ENCODE data around the gene DLX2. TPM values are rescaled to one million over a fixed set of nuclear protein-coding genes. Genes with fewer than 3 reads are reported as not detected.

DLX2 gene
- total RNA-seq, 1 donor from 2014 or later = 21.1 TPM

DNA sequence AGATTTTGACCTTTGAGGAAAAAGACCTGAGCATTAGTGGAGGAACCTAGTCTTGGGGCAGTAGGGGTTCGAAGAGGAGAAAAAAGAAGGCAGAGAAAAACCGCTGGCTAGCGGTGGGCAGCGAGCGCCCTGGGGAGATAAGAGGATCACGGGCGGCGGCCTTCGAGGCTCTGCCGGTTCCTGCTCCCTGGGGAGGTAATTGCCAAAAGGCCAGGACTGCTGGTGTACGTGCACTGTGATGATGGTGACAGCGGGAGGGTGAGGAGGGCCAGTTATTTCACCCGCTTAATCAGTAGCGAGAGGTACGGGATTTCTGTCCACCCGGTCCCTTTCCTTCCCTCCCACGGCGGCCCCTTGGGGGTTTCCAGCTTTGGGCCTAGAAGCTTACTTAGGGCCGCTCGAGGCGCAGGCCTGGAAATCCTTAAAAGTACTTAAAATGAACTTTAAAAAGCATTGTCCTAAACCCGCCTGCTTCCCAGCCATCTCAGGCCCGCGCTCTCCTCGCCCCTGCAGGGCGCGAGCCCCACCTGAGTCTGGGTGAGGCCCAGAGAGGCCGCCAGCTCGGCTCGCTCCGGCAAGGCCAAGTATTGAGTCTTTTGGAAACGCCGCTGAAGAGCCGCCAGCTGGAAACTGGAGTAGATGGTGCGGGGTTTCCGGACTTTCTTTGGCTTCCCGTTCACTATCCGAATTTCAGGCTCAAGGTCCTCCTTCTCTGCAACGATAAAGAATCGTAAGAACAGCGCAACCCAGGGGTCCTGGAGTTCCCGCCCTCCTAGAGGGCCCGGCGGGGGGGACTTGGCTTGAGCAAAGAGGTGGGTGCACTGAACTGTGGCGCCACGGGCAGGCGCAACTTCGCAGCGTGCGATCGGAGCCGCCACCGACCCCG lies 1.5 kb downstream of the DLX2 start:
- Mint-ChIP-seq H3K36me3 (ENCODE audit: low read depth) (peaks cover 4% of the 10 kb centered on the region), H3K27ac (ENCODE audit: unreplicated experiment) (peak overlapping the region; percentile 64), H3K4me1 (peaks cover 48% of the 10 kb centered on the region), H3K27me3 (ENCODE audit: low read depth) (peaks cover 96% of the 10 kb centered on the region), H3K4me3 (peak overlapping the region; percentile 90), H3K9me3 (no peaks in the 10 kb centered on the region)
- peak; percentile 10 for DNase-seq (ENCODE audit: low read depth, low spot score)
- TF ChIP-seq, protein P1, sequence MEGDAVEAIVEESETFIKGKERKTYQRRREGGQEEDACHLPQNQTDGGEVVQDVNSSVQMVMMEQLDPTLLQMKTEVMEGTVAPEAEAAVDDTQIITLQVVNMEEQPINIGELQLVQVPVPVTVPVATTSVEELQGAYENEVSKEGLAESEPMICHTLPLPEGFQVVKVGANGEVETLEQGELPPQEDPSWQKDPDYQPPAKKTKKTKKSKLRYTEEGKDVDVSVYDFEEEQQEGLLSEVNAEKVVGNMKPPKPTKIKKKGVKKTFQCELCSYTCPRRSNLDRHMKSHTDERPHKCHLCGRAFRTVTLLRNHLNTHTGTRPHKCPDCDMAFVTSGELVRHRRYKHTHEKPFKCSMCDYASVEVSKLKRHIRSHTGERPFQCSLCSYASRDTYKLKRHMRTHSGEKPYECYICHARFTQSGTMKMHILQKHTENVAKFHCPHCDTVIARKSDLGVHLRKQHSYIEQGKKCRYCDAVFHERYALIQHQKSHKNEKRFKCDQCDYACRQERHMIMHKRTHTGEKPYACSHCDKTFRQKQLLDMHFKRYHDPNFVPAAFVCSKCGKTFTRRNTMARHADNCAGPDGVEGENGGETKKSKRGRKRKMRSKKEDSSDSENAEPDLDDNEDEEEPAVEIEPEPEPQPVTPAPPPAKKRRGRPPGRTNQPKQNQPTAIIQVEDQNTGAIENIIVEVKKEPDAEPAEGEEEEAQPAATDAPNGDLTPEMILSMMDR (conservative IDR thresholded peaks at IDR 0.05) = no peak

GRCh38 chr2:172100080-172100934 lies 2.4 kb downstream of the DLX2 start:
- no peaks in the 10 kb centered on the region for H3K9me3 Mint-ChIP-seq
- H3K4me3 Mint-ChIP-seq = peak overlapping the region; percentile 90
- peaks cover 96% of the 10 kb centered on the region for H3K27me3 Mint-ChIP-seq (ENCODE audit: low read depth)
- H3K27ac Mint-ChIP-seq (ENCODE audit: unreplicated experiment) = no peak overlapping the region
- TF ChIP-seq, protein P1 (conservative IDR thresholded peaks at IDR 0.05) = no peak
- H3K4me1 Mint-ChIP-seq = peaks cover 48% of the 10 kb centered on the region
- DNase-seq (ENCODE audit: low read depth, low spot score) = peak; percentile 43
- peaks cover 4% of the 10 kb centered on the region for H3K36me3 Mint-ChIP-seq (ENCODE audit: low read depth)

- Mint-ChIP-seq H3K4me3 (peak overlapping the region; percentile 84), H3K27me3 (ENCODE audit: low read depth) (peaks cover 95% of the 10 kb centered on the region), H3K9me3 (no peaks in the 10 kb centered on the region), H3K4me1 (peaks cover 48% of the 10 kb centered on the region), H3K36me3 (ENCODE audit: low read depth) (peaks cover 4% of the 10 kb centered on the region), H3K27ac (ENCODE audit: unreplicated experiment) (no peak overlapping the region)
- no peak for DNase-seq (ENCODE audit: low read depth, low spot score)
- TF ChIP-seq, protein P1 (conservative IDR thresholded peaks at IDR 0.05) = no peak
Measured at GRCh38 chr2:172099472-172100079, 3.1 kb downstream of the DLX2 start.

DNA sequence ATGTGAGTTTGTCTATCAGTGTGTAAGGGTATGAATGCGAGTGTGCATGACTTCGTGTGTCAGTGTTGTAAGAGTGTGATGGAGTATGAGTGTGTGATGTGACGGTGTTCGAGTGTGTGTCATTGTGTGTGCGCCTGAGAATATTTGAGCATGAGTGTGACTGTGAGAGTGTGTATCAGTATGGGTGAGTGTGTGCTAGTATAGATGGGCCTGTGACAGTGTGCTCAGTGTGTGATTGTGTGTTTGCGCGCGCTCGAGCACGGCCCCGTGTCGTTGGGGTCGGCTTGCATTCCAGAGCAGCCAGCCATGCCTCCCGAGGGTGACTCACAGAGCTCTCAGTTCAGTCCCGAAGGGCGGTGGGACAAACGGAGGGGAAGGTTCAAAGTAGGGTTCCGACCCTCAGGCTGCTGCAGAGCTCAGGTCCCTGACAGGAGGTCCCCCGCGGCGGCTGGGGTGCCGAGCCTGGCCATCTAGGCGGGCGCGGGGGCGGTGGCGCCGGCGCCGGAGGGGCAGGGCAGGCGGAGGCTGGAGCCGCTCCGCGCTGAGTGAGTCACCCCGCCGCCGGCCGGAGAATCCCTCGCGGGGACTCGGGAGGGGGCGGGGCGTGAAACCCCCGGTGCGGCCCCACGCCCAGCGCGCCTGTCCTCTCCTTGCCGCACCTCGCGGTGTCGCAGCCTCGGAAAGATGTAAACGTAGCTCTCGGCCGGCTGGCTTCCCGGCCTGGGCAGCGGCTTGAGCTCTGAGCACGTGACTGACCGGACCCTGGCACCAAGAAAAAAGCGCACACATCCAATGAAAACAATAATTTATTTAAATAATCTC lies 3.8 kb downstream of the DLX2 start:
- DNase-seq (ENCODE audit: low read depth, low spot score) = peak; percentile 60
- H3K27ac Mint-ChIP-seq (ENCODE audit: unreplicated experiment) = no peak overlapping the region
- H3K27me3 Mint-ChIP-seq (ENCODE audit: low read depth) = peaks cover 95% of the 10 kb centered on the region
- H3K9me3 Mint-ChIP-seq = no peaks in the 10 kb centered on the region
- H3K4me3 Mint-ChIP-seq = peak overlapping the region; percentile 84
- peaks cover 4% of the 10 kb centered on the region for H3K36me3 Mint-ChIP-seq (ENCODE audit: low read depth)
- peaks cover 47% of the 10 kb centered on the region for H3K4me1 Mint-ChIP-seq
- TF ChIP-seq, protein P1 (conservative IDR thresholded peaks at IDR 0.05) = no peak
